ENCODE results near the gene GRID2.

GRID2 gene

DNA sequence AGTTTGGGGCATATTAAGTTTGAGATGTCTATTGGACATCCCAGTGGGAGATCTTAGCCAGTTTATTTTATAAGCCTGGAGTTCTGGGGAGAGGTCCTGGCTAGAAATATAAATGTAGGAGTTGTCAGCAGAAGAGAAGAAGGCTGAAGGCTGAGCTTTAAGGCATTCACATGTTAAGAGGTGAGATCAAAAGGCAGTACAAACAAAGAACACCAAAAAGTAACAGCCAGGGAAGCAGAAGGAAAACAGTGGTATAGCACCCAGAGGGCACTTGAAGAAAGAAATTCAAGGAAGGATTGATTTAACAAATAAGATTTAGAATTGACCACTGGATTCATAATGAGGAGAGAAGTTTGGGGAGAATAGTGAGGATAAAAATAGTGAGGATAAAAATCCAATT is 1383.5 kb downstream of the GRID2 start:
- ATAC-seq = no peak
- TF ChIP-seq PATZ1 (CRISPR knock-in tag; IDR thresholded peaks at IDR 0.05; ENCODE audit: borderline replicate concordance) (no peak), ARNTL (CRISPR knock-in tag; IDR thresholded peaks at IDR 0.05; ENCODE audit: borderline replicate concordance, low read depth) (no peak), RARB (CRISPR knock-in tag; IDR thresholded peaks at IDR 0.05) (no peak), ISL1 (CRISPR knock-in tag; IDR thresholded peaks at IDR 0.05) (no peak), TCF4 (CRISPR knock-in tag; IDR thresholded peaks at IDR 0.05; ENCODE audit: borderline replicate concordance) (no peak), SNAI2 (CRISPR knock-in tag; IDR thresholded peaks at IDR 0.05) (no peak), ZFP3 (CRISPR knock-in tag; IDR thresholded peaks at IDR 0.05) (no peak), ZNF8 (CRISPR knock-in tag; IDR thresholded peaks at IDR 0.05) (no peak), POU6F1 (CRISPR knock-in tag; IDR thresholded peaks at IDR 0.05; ENCODE audit: borderline replicate concordance, low read depth) (no peak), OSR1 (CRISPR knock-in tag; IDR thresholded peaks at IDR 0.05) (no peak), TOX (CRISPR knock-in tag; IDR thresholded peaks at IDR 0.05; ENCODE audit: borderline replicate concordance) (no peak), GLIS3 (CRISPR knock-in tag; IDR thresholded peaks at IDR 0.05) (no peak), BACH2 (CRISPR knock-in tag; IDR thresholded peaks at IDR 0.05; ENCODE audit: borderline replicate concordance) (no peak), ZFP30 (CRISPR knock-in tag; IDR thresholded peaks at IDR 0.05) (no peak), ESRRG (CRISPR knock-in tag; IDR thresholded peaks at IDR 0.05) (no peak), ZNF565 (CRISPR knock-in tag; conservative IDR thresholded peaks at IDR 0.05; ENCODE audit: low read depth) (no peak), ZNF70 (CRISPR knock-in tag; IDR thresholded peaks at IDR 0.05) (no peak)
- TF ChIP-seq, protein P1, sequence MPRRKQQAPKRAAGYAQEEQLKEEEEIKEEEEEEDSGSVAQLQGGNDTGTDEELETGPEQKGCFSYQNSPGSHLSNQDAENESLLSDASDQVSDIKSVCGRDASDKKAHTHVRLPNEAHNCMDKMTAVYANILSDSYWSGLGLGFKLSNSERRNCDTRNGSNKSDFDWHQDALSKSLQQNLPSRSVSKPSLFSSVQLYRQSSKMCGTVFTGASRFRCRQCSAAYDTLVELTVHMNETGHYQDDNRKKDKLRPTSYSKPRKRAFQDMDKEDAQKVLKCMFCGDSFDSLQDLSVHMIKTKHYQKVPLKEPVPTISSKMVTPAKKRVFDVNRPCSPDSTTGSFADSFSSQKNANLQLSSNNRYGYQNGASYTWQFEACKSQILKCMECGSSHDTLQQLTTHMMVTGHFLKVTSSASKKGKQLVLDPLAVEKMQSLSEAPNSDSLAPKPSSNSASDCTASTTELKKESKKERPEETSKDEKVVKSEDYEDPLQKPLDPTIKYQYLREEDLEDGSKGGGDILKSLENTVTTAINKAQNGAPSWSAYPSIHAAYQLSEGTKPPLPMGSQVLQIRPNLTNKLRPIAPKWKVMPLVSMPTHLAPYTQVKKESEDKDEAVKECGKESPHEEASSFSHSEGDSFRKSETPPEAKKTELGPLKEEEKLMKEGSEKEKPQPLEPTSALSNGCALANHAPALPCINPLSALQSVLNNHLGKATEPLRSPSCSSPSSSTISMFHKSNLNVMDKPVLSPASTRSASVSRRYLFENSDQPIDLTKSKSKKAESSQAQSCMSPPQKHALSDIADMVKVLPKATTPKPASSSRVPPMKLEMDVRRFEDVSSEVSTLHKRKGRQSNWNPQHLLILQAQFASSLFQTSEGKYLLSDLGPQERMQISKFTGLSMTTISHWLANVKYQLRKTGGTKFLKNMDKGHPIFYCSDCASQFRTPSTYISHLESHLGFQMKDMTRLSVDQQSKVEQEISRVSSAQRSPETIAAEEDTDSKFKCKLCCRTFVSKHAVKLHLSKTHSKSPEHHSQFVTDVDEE (CRISPR knock-in tag; IDR thresholded peaks at IDR 0.05) = no peak
- TF ChIP-seq, protein P2, sequence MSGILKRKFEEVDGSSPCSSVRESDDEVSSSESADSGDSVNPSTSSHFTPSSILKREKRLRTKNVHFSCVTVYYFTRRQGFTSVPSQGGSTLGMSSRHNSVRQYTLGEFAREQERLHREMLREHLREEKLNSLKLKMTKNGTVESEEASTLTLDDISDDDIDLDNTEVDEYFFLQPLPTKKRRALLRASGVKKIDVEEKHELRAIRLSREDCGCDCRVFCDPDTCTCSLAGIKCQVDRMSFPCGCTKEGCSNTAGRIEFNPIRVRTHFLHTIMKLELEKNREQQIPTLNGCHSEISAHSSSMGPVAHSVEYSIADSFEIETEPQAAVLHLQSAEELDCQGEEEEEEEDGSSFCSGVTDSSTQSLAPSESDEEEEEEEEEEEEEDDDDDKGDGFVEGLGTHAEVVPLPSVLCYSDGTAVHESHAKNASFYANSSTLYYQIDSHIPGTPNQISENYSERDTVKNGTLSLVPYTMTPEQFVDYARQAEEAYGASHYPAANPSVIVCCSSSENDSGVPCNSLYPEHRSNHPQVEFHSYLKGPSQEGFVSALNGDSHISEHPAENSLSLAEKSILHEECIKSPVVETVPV (CRISPR knock-in tag; IDR thresholded peaks at IDR 0.05) = no peak

DNA sequence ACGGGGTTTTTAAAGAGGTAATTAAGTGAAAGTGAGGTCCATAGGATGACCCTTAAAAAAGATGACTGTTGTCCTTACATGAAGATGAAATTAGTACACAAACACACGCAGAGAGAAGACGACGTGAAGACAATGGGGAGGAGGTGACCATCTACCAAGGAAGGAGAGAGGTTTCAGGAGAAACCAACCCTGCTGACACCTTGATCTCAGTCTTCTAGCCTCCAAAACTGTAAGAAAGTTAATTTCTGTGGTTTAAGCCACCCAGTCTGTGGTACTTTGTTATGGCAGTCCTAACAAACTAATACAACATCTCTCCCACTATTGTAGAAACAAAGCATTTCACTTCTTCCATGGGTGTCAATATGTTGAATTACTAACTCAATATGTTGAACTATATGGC is 1385.2 kb downstream of the GRID2 start:
- no peak for ATAC-seq

More for the DNA sequence above, 1385.2 kb downstream of the GRID2 start:
- TF ChIP-seq ZNF8 (CRISPR knock-in tag; IDR thresholded peaks at IDR 0.05) (no peak), ZFP3 (CRISPR knock-in tag; IDR thresholded peaks at IDR 0.05) (no peak), ISL1 (CRISPR knock-in tag; IDR thresholded peaks at IDR 0.05) (no peak), ZC3H10 (CRISPR knock-in tag; IDR thresholded peaks at IDR 0.05) (no peak), ESRRG (CRISPR knock-in tag; IDR thresholded peaks at IDR 0.05) (no peak), ZFP30 (CRISPR knock-in tag; IDR thresholded peaks at IDR 0.05) (no peak), PATZ1 (CRISPR knock-in tag; IDR thresholded peaks at IDR 0.05; ENCODE audit: borderline replicate concordance) (no peak), ZNF565 (CRISPR knock-in tag; conservative IDR thresholded peaks at IDR 0.05; ENCODE audit: low read depth) (no peak), ARNTL (CRISPR knock-in tag; IDR thresholded peaks at IDR 0.05; ENCODE audit: borderline replicate concordance, low read depth) (no peak), TCF4 (CRISPR knock-in tag; IDR thresholded peaks at IDR 0.05; ENCODE audit: borderline replicate concordance) (no peak), SNAI2 (CRISPR knock-in tag; IDR thresholded peaks at IDR 0.05) (no peak), RARB (CRISPR knock-in tag; IDR thresholded peaks at IDR 0.05) (no peak), PPARA (CRISPR knock-in tag; IDR thresholded peaks at IDR 0.05; ENCODE audit: borderline replicate concordance) (no peak), TOX (CRISPR knock-in tag; IDR thresholded peaks at IDR 0.05; ENCODE audit: borderline replicate concordance) (no peak)
- TF ChIP-seq, protein P2 (CRISPR knock-in tag; IDR thresholded peaks at IDR 0.05) = no peak

All from SK-N-SH treated with all-trans-retinoic acid at 6 μM for 48 hours (cell line).